ENCODE measurements around the gene DYSF.

Gene DYSF

GRCh38 chr2:71680925-71681324 lies 227.6 kb downstream of the DYSF start:
- peaks cover 100% of the 10 kb centered on the region for H3K36me3 ChIP-seq
- no peak overlapping the region for H3K27ac ChIP-seq
- no peaks in the 10 kb centered on the region for H3K27me3 ChIP-seq
- no peaks in the 10 kb centered on the region for H3K4me1 ChIP-seq (ENCODE audit: control insufficient read depth in 1 of 2, insufficient read depth in 1 of 2, low read depth in 1 of 2, low read length in 1 of 2)
- no peak for TF ChIP-seq CTCF (IDR thresholded peaks at IDR 0.05)
- H3K9me3 ChIP-seq: no peaks in the 10 kb centered on the region
- no peak overlapping the region for H3K4me3 ChIP-seq (ENCODE audit: low read depth in 1 of 2, low read length in 1 of 2)

GRCh38 chr2:71681626-71682025 lies 228.3 kb downstream of the DYSF start:
- TF ChIP-seq CTCF (IDR thresholded peaks at IDR 0.05): no peak
- Histone ChIP-seq H3K27ac (no peak overlapping the region), H3K4me1 (ENCODE audit: control insufficient read depth in 1 of 2, insufficient read depth in 1 of 2, low read depth in 1 of 2, low read length in 1 of 2) (no peaks in the 10 kb centered on the region), H3K27me3 (no peaks in the 10 kb centered on the region), H3K9me3 (no peaks in the 10 kb centered on the region), H3K36me3 (peaks cover 100% of the 10 kb centered on the region), H3K4me3 (ENCODE audit: low read depth in 1 of 2, low read length in 1 of 2) (no peak overlapping the region)

- Histone ChIP-seq H3K9me3 (no peaks in the 10 kb centered on the region), H3K27ac (no peak overlapping the region), H3K27me3 (no peaks in the 10 kb centered on the region), H3K4me3 (ENCODE audit: low read depth in 1 of 2, low read length in 1 of 2) (no peak overlapping the region), H3K4me1 (ENCODE audit: control insufficient read depth in 1 of 2, insufficient read depth in 1 of 2, low read depth in 1 of 2, low read length in 1 of 2) (no peaks in the 10 kb centered on the region), H3K36me3 (peaks cover 100% of the 10 kb centered on the region)
- no peak for TF ChIP-seq CTCF (IDR thresholded peaks at IDR 0.05)
Measured at GRCh38 chr2:71682341-71682740, 229.0 kb downstream of the DYSF start.

GRCh38 chr2:71683070-71683469 lies 229.7 kb downstream of the DYSF start:
- peaks cover 100% of the 10 kb centered on the region for H3K36me3 ChIP-seq
- no peaks in the 10 kb centered on the region for H3K9me3 ChIP-seq
- no peak overlapping the region for H3K4me3 ChIP-seq (ENCODE audit: low read depth in 1 of 2, low read length in 1 of 2)
- no peaks in the 10 kb centered on the region for H3K27me3 ChIP-seq
- no peak overlapping the region for H3K27ac ChIP-seq
- no peaks in the 10 kb centered on the region for H3K4me1 ChIP-seq (ENCODE audit: control insufficient read depth in 1 of 2, insufficient read depth in 1 of 2, low read depth in 1 of 2, low read length in 1 of 2)
- TF ChIP-seq CTCF (IDR thresholded peaks at IDR 0.05): no peak

DNA sequence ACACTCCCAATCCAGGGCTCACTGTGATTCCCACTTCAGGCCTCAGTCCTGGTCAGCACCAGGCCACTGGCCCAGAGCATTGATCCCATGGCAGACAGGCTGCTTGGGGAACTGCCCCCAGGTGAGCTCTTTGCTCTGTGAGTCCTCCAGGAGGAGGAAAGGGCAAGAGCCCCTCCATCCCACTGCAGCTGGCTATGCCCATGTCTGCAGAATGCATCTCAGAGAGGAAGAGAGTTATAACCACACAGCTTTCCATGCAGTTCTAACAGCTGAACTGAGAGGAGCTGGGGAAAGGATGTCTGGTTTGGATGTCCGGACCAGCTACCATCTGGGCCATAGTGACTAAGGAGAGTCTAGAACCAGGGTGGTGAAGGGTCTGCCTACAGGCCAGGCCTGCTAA lies 230.3 kb downstream of the DYSF start:
- no peak overlapping the region for H3K27ac ChIP-seq
- no peak for TF ChIP-seq CTCF (IDR thresholded peaks at IDR 0.05)
- H3K9me3 ChIP-seq: no peaks in the 10 kb centered on the region
- H3K4me3 ChIP-seq (ENCODE audit: low read depth in 1 of 2, low read length in 1 of 2): no peak overlapping the region
- H3K4me1 ChIP-seq (ENCODE audit: control insufficient read depth in 1 of 2, insufficient read depth in 1 of 2, low read depth in 1 of 2, low read length in 1 of 2): no peaks in the 10 kb centered on the region
- no peaks in the 10 kb centered on the region for H3K27me3 ChIP-seq
- peaks cover 100% of the 10 kb centered on the region for H3K36me3 ChIP-seq
